Renal pelvis (tissue), 4 donors: ENCODE results near the gene ATP2B1. TPM values are rescaled to one million over a fixed set of nuclear protein-coding genes. Genes with fewer than 3 reads are reported as not detected.
A peak's percentile ranks its signal among the peaks of the same experiment; 100 is the strongest.
"Not testable (repeated sequence)": the region's sequence is repeated elsewhere in the genome, so short reads cannot be mapped to it uniquely, and the experiment has no call there.

Experiments
- DNase-seq: peaks from one replicate; pipeline ENCODE4 v3.0.0-alpha.2; 2013
- polyA plus RNA-seq, 3 donors: library from polyadenylated mRNA; unstranded; fragments of 120-200 nt; gene quantifications; one replicate each; pipeline ENCODE4 v1.2.1, GENCODE V29; 2013; ENCODE audit not compliant: insufficient read length in 3 of 3

Gene ATP2B1
- polyA plus RNA-seq, 3 donors, result 95.1 to 103 (median 101) TPM

DNA sequence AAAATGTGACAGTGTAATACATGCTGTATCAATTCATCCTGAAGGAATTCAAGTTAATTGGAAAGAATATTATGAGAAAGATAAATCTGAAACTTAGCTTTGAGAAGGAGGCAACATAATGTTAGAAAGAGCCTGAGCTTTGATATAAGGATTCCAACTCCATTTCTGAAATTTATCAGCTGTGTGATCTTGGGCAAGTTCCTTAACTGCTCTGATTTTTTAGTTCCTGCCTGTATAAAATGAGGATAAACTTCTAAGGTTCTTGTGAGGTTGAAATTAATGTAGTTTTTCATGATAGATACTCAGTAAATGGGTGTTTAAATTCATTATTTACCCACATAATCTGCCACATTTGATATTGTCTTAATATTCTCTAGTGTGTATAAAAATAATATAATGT is 14.6 kb upstream of the ATP2B1 start:
- no peak for DNase-seq

DNA sequence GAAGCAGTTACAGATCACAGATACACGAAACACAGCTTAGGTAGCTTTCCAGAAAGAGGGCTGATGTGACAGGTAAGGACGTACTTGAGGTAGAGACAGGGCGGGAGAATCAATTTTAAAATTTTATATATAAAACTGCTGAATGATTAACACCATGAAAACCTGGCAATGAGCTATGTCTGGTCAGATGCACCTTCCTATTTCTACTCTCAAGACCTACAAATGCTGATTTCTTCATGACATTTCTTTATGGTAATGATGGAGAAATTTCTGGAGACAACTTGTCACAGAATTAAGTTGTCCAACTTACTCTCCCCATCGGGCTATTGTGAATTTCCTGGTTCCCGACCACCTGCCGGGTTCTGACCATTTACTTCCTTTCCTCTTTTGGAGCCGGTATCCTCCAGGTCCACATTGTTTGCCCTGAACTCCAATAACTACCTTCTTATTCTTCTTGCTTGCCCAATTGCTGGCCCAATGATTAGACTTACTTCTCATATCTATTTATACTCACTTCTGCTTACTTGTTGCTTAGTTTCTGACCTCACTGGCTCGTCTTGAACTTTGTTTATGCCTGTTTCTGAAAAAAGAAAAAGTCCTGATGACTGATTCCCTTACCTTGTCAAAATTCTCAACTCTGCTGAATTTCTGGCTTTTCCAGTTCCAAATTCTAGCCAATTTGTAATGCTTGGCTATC is 12.8 kb upstream of the ATP2B1 start:
- no peak for DNase-seq

DNA sequence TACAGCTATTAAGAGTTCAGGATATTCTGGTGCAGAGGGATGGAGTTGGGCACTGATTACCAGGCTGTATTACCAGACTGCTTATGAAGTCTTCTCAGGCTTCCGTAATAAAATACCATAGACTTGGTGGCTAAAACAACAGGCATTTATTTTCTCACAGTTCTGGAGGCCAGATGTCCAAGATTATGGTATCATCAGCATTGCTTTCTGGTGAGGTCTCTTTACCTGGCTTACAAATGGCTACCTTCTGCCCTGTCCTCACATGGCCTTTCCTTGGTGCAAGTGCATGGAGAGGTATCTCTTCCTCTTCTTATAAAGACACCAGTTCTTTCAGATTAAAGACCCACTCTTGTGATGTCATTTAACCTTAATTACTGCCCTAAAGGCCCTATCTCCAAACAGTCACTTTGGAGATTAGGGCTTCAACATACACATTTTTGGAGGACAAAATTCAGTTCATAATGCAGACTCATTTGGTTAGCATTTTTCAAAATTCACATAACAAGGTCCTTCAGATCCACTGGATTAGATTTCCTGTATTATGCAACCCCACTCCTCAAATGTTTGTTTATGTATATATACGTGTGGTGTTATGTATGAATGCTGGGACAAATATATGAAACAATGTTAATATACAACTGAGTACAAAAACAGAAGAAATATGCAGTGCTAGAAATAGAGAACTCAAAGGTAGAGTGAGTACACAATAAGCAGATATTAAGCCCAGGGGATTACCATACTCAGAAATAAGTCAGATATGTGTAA is 9.3 kb upstream of the ATP2B1 start:
- DNase-seq, result no peak

DNA sequence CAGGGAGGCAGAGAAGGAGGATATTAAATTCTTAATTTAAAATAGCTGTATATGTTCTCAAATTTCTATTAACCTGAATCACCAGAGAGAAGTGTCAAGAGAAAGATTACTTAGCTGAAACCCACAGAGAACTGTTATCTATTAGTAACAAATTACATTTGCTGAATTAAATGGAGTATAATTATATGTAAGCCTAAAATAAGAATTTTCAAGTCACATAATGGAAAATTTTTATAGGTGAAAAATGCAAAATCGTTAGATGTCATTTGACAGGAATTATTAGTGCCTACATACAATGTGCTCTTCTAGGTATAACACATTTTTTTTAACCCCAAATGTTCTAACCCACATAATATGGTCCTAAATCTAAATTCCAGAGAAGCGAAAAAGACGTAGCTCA is 4.1 kb upstream of the ATP2B1 start:
- no peak for DNase-seq

DNA sequence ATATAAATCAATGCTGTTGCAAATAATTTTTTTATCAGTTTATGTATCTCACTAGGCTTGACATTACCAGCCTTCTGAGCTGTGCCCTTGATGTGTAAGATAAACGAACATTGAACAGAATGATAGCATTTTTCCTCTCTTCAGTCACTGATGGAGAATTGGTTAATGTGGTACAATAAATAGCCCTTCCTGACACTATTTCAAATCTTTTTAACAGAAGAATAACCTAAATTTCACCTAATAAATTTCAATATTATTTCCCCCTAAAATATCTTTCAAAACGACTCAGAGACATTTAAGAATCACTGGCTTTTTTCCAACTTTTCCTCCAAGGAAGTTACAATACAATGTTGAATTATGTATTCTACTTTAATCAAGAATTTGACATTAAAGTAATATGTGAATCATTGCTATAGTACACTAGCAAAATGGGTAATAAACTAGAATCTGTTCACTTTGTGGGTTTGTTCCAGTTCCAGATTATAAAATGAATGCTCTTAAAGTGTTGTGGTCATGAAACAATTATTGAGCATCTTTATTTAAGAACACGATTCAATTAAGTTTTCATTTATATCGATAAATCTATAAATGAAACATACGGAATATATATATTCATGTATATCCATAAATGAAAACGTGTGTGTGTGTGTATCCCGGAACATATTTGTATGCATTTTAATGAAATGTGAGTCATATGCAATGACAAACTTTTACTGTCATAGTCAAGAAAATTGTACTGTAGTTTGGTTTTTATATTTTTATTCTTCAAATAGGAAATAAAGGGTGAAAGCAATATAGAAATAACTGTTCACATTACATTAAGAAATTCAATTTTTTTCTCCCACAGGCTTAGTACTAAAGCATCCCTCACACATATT is 2.5 kb upstream of the ATP2B1 start:
- DNase-seq, result no peak

DNA sequence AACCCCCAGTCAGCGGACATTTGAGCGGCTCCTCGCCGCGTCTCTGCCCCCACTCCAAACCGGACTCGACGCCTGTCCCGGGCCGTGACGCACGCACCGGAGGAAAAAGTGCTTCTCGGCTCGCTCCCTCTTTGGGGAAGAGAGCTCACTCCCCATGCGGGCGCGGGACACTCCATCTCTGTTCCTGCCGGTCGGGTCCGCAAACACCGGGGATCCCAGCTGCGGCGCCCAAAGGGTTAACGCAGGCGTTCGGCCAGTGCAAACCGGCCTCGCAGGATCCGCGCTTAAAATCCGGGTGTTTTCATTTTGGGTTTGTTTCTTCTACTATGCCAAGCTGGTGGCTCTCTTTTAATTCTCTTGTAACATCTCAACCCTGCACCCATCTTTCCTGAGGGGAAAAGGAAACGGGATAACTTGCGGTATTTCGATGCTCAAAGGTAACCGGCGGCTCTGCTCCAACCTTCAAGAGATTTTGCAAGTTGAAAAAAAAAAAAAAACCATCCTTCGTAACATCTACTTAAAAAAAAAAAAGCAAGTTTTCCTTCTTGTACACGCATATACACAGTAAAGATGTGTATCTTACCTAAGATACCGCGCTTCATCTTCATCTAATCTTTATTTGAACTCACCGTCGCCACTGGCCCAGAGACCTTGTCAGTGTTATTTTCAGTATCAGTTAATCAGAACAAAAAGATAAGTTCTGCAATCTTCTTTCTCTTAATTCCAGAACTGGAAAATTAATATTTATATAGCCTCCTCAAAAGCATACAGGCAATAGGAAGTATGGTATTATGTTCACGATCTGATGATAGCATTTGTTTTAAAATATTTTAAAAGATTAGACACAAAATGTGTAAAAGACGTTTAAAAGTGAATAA is 1.6 kb upstream of the ATP2B1 start:
- peak; percentile 55 for DNase-seq

DNA sequence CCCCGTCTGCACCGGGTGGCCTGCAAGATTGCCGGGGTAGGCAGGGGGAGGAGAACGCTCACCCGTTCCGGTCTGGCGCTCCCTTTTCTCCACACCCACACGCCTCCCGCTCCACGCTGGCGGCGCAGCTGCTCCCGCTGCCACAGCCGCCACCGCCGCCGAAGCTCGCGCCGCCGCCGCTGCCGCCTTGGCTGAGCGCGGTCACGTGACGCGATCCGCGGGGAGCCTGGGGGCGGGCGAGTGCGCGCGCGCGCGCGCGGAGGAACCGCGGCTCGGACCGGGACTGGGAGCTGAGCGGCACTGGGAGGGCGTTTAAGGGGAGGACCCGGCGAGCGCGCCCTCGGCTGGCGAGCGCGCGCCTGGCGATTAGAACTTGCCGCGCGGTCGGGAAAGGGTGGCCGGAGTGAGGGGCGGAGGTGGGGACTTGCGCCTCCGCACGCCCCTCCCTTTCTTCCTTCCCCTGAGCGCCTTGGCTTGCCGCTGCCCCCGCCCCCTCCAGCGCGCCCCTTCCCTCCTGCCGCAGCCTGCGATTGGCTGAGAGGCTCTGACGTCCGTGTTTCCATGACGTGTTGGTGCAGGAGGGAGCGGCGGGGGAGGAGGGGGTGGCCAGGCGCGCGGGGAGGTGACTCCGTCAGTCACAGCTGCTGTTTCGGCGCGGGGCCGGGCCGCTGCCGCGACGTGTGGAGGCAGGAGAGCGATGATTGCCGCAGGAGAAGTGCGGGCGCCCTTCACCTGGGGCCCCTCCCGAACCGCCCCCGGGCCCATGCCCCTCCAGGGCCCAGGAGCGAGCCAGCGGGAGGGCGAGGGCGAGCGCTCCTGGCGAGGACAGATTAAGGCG is 738 bp upstream of the ATP2B1 start:
- DNase-seq, result peak; percentile 98

DNA sequence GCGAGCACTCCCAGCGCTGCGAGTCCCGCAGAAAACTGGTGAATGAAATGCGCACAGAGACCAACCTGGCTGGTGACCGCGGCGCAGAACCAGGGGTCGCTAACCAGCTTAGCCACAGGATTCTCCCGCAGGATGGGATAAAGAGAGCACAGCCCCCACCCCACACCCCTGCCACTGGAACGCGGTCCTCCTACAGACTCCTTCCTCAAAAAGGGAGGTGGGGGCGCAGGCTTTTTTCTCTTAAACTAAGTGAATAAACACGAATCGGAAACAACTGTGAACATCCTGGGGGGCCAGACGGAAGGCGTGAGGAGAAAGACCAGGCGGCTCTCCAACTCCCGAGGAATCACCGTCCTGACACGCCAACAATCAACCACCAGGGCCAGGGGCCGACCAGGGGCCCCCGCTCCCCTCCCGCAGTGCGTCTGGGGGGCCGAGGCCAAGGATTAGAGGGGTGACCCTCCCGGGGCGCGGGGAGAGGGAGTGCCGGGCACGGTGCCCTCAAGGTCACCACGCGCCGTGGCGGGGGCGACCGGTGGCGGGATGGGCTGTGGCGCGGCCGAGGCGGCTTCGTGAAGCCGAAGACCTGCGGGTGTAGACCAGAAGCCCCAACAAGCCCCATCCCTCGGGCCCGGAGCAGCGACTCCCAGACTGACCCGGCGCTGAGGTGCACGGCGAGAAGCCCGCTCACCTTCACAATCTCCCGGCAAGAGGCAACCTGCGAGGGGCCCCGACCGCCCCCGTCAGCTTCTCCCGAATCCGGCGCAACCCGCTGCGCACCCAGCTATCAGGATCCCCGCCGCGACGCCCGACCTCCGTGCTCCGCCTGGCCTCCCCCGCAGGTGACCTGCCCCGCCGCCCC is 704 bp downstream of the ATP2B1 start:
- DNase-seq, result peak; percentile 42

DNA sequence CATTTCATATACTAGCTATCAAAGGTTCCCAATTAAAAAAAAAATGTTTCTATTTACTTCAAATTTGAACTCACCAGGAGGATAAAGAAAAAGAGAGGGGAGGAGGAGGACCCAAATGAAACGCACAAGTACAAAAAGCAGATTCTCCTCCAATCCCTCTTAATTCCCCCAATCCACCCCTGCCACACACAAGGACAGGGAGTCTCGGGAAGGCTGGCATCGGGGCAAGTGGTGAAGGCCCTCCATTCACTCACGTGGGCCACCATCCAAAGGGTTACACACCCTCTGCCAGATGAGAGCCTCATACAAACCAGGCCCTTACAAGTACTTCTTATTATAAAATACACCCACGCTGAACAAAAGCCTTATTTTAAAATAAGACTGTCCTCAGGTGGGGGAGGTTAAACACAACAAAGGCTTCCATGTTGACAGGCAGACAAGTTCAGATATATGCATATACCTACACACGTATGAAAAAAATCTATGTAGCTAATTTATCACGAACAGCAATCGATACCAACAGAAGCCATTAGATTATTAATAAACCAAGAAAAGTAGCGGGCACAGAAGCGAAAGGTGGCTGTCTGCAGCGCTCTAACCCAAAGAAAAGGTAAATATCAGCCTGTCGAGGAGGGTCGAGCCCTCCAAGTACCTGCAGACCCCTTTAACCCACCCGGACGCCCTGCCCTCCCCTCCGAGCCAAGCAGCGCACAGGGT is 1.5 kb downstream of the ATP2B1 start:
- DNase-seq, result no peak

DNA sequence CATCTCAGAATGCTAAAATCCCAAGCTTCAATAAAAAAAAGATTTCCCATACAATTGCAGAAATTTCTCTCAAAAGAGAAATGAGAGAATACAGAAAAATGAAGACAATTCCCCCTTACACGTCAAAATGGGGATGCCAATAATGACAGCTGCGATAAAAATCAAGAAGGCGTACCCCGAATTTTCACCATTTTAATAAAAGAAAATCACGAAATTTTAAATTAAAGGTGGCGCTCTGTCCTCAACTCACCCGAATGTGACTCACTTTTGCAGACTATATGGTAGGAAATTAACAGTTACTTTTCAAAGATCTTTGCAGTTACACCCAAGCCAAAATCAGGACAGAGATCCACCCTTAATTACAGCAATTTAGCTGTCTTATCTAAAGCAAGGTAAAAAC is 2.1 kb downstream of the ATP2B1 start:
- no peak for DNase-seq

DNA sequence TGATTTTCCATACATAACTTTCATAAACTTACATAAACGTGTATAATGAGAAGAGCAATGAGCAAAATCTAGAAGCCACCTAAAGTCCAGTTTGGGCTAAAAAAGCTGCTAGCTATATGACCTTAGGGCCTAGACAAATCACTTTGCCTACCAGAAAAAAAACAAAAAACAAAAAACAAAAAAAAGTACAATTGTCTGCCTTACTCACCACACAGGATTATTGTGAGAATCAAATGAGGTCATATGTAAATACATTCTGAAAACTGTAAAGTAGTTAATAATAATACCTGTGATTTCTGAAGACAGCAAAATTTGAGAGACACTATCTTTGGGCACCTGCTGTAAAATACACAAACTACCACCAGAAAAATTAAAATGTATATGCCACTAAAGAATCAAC is 4.2 kb downstream of the ATP2B1 start:
- no peak for DNase-seq

DNA sequence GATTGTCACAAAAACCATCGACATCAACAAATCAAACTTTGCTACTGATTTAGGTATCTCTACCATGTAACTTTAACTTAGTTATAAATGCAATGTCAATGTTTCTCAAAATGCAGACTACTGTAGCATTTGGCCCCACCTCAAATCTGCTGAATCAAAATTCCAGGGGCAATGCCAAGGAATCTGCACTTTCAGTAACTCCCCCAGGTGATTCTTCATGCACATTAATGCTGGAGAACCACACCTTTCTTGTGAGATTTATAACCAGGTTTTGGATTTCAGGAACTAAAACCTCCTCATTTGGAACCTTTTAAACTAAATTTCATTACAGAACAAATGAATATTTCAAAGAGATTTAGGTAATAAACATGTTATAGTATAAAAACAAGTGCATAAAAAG is 4.9 kb downstream of the ATP2B1 start:
- DNase-seq, result no peak

DNA sequence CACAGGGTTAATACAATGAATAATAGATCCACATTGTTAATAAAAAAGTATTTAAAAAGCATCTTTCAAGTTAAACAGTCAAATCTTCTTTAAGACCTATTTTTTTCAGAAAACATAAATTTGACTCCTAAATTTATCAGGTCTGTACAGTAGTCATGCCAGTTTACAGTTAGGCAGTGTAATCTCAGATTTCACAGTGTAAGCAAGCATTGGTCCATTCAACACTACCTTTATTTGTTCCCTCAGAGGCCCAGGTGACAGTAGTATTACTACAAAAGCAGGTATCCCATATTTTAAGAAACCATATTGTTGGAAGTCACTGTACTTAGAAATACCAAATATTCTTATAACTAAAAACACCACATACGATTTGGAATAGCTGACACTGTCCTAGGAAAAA is 6.1 kb downstream of the ATP2B1 start:
- DNase-seq, result no peak

DNA sequence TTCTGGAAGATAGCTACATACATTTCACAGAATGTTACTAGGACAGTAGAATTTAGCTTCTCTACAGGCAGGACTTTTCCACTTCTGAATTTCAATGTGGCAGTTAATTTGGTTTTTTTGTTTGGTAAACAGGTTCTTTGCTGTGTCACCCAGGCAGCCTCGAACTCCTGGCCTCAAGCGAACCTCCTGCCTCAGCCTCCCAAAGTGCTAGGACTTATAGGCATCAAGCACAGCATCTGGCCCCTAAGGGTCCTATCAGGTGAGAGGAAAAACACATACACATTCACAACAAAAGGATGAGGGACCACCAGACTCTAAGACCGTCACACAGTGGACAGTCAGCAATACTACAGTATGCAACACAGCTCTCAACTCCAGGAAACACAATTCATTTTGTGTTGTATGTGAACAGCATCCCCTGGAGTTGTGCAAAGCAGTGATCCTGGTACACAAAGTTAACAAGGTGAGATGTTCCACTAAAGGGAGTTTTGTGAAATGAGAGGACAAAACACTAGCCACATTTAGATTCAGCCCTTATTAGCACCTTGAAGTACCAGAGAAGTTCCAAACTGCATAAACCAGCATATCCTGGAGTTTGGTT is 6.9 kb downstream of the ATP2B1 start:
- no peak for DNase-seq

DNA sequence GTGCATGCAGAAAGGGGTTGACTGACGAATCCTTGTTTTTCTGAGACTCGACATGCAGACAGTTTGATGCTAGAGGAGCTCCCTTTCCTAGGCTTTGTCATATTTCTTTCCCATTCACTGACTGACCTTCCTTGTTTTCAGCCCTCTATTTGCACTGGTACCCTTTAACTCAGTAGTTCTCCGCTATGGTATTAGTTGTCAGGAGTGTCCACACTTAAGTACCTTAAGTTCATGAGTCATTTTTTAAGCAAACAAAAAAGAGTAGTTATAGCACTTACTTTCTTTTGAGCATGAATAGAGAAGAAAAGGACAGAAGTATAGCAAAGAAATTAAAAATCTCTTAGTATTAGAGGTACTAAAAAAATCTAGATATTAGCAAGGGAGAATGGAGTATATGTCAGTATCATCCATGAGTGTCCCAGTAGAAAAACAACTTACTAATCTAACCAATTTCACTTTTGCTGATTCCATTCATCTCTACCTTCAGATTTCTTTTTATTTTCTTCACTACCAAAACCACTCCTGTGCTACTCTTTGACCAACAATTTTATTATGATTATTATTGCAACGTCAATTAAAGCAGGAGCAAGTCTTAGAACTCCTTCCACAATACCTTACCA is 8.3 kb downstream of the ATP2B1 start:
- DNase-seq, result no peak

DNA sequence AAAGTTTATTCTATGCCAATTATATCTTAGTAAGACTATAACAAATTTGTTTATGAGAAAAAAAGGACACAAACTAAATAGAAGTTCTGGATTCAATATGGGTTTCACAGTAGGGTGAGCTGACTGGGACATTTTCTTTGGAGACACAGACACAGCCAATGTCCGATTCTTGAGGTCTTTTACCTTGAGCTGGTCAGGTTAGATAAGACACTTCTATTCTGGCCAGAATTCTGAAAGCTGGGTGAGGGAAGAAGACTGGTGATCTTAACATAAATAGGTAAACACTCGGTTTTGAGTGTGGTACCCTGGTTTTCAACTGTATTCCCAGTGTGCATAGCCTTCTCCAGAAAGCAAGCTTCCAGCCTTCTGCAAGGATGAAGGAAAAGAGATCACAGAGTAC is 10.0 kb downstream of the ATP2B1 start:
- no peak for DNase-seq

DNA sequence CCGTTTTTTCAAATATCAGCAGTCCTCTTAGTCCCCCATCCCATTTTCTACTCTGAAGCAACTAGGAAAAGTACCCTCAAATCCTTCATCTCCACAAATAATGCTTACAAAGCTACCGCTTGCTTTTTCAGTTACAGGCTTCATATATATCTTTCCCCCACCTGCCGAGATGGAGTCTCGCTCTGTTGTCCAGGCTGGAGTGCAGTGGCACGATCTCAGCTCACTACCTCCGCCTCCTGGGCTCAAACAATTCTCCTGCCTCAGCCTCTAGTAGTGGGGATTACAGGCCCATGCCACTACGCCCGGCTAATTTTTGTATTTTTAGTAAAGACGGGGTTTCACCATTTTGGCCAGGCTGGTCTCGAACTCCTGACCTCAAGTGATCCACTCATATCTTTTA is 10.9 kb downstream of the ATP2B1 start:
- not testable (repeated sequence) for DNase-seq

DNA sequence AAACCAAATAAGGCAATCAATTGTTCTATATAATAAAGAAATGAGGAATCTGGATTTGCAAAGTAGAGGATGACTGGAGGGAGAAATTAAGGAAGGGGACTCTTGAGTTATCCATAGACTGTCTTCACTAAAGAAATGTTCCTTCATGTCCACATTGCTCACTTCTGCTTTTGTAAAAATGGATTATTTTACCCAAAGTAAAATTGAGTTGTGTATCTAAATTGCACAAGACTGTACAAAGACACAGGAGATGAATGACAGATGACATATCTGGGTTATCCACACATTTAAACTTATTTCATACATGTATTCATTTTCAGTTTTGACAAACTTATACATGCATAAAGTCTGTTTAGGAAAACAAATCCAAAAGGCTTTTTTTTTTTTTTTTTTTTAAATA is 11.3 kb downstream of the ATP2B1 start:
- no peak for DNase-seq
